ENCODE data around the gene VSIG10. TPM values are rescaled to one million over a fixed set of nuclear protein-coding genes. Genes with fewer than 3 reads are reported as not detected.
A peak's percentile ranks its signal among the peaks of the same experiment; 100 is the strongest.

Gene VSIG10
- total and polyA plus RNA-seq, 2 of the 13 experiments (the other 11 are each of a cell fraction or from before 2014, with no cell fraction given), result 25.6 to 42.5 TPM

- TF ChIP-seq DZIP1 (CRISPR knock-in tag; IDR thresholded peaks at IDR 0.05) (0 out of 2 replicates have a peak, but pooled peaks have one; percentile 67), HIVEP1 (CRISPR knock-in tag; IDR thresholded peaks at IDR 0.05) (peak; percentile 43; the same call in 1 of the 2 replicates), AGO2 (optimal IDR thresholded peaks at IDR 0.05; ENCODE audit: low read depth, low read length) (peak; percentile 69), NFRKB (IDR thresholded peaks at IDR 0.05) (no peak), GATAD2A (CRISPR knock-in tag; IDR thresholded peaks at IDR 0.05) (0 out of 2 replicates have a peak, but pooled peaks have one; percentile 19), SKIL (CRISPR knock-in tag; IDR thresholded peaks at IDR 0.05; ENCODE audit: borderline replicate concordance) (no peak), DRAP1 (CRISPR knock-in tag; IDR thresholded peaks at IDR 0.05) (peak; percentile 57; the same call in 1 of the 2 replicates), ZNF337 (CRISPR knock-in tag; IDR thresholded peaks at IDR 0.05; ENCODE audit: borderline replicate concordance, low read depth) (no peak), ZNF552 (CRISPR knock-in tag; IDR thresholded peaks at IDR 0.05; ENCODE audit: borderline replicate concordance) (no peak), GTF3A (CRISPR knock-in tag; conservative IDR thresholded peaks at IDR 0.05) (no peak), USF2 (IDR thresholded peaks at IDR 0.05; ENCODE audit: low read depth, low read length) (no peak), USF2 (CRISPR knock-in tag; IDR thresholded peaks at IDR 0.05; ENCODE audit: borderline replicate concordance) (no peak), ZNF512 (CRISPR knock-in tag; IDR thresholded peaks at IDR 0.05) (no peak)
- TF ChIP-seq, protein P1, sequence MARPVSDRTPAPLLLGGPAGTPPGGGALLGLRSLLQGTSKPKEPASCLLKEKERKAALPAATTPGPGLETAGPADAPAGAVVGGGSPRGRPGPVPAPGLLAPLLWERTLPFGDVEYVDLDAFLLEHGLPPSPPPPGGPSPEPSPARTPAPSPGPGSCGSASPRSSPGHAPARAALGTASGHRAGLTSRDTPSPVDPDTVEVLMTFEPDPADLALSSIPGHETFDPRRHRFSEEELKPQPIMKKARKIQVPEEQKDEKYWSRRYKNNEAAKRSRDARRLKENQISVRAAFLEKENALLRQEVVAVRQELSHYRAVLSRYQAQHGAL (CRISPR knock-in tag; IDR thresholded peaks at IDR 0.05; ENCODE audit: not compliant biosample characterization), result no peak
- TF ChIP-seq, protein P2, sequence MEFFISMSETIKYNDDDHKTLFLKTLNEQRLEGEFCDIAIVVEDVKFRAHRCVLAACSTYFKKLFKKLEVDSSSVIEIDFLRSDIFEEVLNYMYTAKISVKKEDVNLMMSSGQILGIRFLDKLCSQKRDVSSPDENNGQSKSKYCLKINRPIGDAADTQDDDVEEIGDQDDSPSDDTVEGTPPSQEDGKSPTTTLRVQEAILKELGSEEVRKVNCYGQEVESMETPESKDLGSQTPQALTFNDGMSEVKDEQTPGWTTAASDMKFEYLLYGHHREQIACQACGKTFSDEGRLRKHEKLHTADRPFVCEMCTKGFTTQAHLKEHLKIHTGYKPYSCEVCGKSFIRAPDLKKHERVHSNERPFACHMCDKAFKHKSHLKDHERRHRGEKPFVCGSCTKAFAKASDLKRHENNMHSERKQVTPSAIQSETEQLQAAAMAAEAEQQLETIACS (CRISPR knock-in tag; IDR thresholded peaks at IDR 0.05), result no peak
Measured at GRCh38 chr12:118016424-118017264, 87.2 kb downstream of the VSIG10 start, which contains the start of gene RFC5 (continued).
